Astrocyte (in vitro differentiated cells and primary cell): ENCODE data around the gene ASCL5.

Source experiments
- CTCF ChIP-seq: IDR thresholded peaks from 2 replicates; pipeline ENCODE4 v1.5.1; 2011; ENCODE audit warnings: low read depth, mild to moderate bottlenecking, inconsistent platforms, low read length, moderate library complexity; ENCODE audit not compliant: insufficient read depth
- EZH2 ChIP-seq: IDR thresholded peaks from 2 replicates; pipeline ENCODE4 v1.6.1; 2012; ENCODE audit warnings: mild to moderate bottlenecking, low read length, inconsistent platforms; ENCODE audit not compliant: insufficient read depth

- TF ChIP-seq CTCF (peak; percentile 57), EZH2 (peak; percentile 81)
Observed at GRCh38 chr1:201114245-201115131, 12.5 kb downstream of the ASCL5 start.
